ENCODE results near the gene PCAT6. TPM values are rescaled to one million over a fixed set of nuclear protein-coding genes. Genes with fewer than 3 reads are reported as not detected.
A peak's percentile ranks its signal among the peaks of the same experiment; 100 is the strongest.

The PCAT6 gene
- total and polyA plus RNA-seq, 2 of the 8 experiments (the other 6 are each of a cell fraction or from before 2014, with no cell fraction given) = 4.6 to 14.7 TPM

DNA sequence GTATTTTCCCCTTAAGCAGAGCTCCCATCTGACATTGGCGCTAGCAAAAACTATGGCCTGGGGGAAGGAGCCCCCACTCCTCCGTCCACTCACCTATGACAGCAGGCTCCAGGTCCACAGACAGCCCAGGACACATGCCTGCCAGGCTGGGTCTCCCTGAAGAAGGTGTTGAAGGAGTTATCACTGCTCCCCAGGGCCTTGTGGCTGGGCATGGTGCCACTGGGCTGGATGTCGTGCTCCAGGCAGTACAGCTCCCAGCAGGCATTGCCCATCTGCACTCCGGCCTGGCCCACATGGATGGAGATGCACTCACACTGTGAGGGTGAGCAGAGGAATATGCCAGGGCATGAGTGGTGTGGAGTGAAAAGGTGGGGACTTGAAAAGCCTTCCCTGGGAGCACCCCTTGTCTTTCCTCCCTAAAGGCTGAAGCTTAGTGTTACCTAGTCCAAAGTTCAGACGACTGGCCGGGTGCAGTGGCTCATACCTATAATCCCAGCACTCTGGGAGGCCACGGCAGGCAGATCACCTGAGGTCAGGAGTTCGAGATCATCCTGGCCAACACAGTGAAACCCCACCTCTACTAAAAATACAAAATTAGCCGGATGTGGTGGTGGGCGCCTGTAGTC lies 48.1 kb downstream of the PCAT6 start:
- H3K36me3 ChIP-seq (ENCODE audit: control insufficient read depth in 2 of 4, insufficient read depth in 4 of 4, low read length in 3 of 4) = peaks cover 18 to 39% (median 33%) of the 10 kb centered on the region in 4 experiments
- CTCF ChIA-PET (ENCODE audit: partially characterized antibody) = interaction anchor here (0.7 to 2.1 kb wide), 7 partner anchors 10 to 484 kb away, joined by 3 to 10 read pairs (median 3); no protein-coding TSS in a partner anchor
- no peaks in the 10 kb centered on the region for H3K27me3 ChIP-seq (replicated peaks in 1 of 4; ENCODE audit: control insufficient read depth in 3 of 4, extremely low read depth in 1 of 4, insufficient read depth in 3 of 4, low read length in 3 of 4)
- H4K20me1 ChIP-seq (replicated peaks in 1 of 2; ENCODE audit: control insufficient read depth in 1 of 2, insufficient read depth in 2 of 2, low read length in 2 of 2) = peaks cover 1 to 8% of the 10 kb centered on the region in 2 experiments
- no peak overlapping the region for H2BK20ac ChIP-seq (ENCODE audit: low read length)
- no peak overlapping the region for H3K4me2 ChIP-seq (ENCODE audit: insufficient read depth in 1 of 2, low read depth in 2 of 2, low read length in 2 of 2)
- no peak overlapping the region for H3K18ac ChIP-seq (ENCODE audit: extremely low read depth, low read length)
- peaks cover 0 to 8% (median 3%) of the 10 kb centered on the region in 4 experiments; a peak in 3 of 7 replicates for H3K4me1 ChIP-seq (replicated peaks in 1 of 4; ENCODE audit: control insufficient read depth in 3 of 4, insufficient read depth in 4 of 4, low read length in 3 of 4)
- DNase-seq (ENCODE audit: low read depth in 1 of 2, low spot score in 2 of 2) = no peak
- 0 out of 2 replicates have a peak, but pooled peaks cover 2% of the 10 kb centered on the region for H3K23me2 ChIP-seq (ENCODE audit: low read depth, low read length)
- no peak overlapping the region for H3K56ac ChIP-seq (replicated peaks; ENCODE audit: insufficient read length, low read depth, low read length)
- H3K79me2 ChIP-seq (ENCODE audit: control insufficient read depth in 1 of 2, insufficient read depth in 2 of 2, low read length in 2 of 2) = peaks cover 3 to 25% of the 10 kb centered on the region in 2 experiments; a peak in 3 of 4 replicates
- 91% methylated on average over 10 of the region's 10 CpGs; no CpG with 5 or more reads in 1 of the 2 experiments for WGBS, 2 experiments (ENCODE audit: extremely low coverage in 1 of 2, insufficient coverage in 1 of 2, insufficient read length in 1 of 2, insufficient replicate concordance in 2 of 2, low coverage in 1 of 2, low lambda C conversion rate in 2 of 2, missing lambda C conversion rate in 1 of 2)
- H2BK5ac ChIP-seq (ENCODE audit: low read depth, low read length) = peak overlapping the region; percentile 40; the same call in 1 of the 2 replicates
- H2BK15ac ChIP-seq (ENCODE audit: low read length) = no peak overlapping the region
- 0 out of 3 replicates have a peak, but pooled peaks of 1 of the 2 experiments have one; percentile 3 for TF ChIP-seq POLR2A (IDR thresholded peaks at IDR 0.05; ENCODE audit: control extremely low read depth in 1 of 2, low read depth in 2 of 2, low read length in 2 of 2)
- no peak for TF ChIP-seq RNF2 (IDR thresholded peaks at IDR 0.05; ENCODE audit: borderline replicate concordance, low read depth, low read length, missing control alignments, poor library complexity, severe bottlenecking)
- H3K27ac ChIP-seq (ENCODE audit: low read depth, low read length) = no peak overlapping the region
- H4K5ac ChIP-seq (ENCODE audit: insufficient read length, low read depth, low read length) = no peak overlapping the region
- POLR2A ChIA-PET (ENCODE audit: partially characterized antibody) = interaction anchor here (0.6 to 9.2 kb wide), 11 partner anchors 7 to 148 kb away, joined by 3 to 81 read pairs (median 3); partner anchors contain the start of genes KDM5B, PCAT6, RABIF and TMEM183A
- no peak overlapping the region for H4K8ac ChIP-seq (ENCODE audit: extremely low read depth, insufficient read depth, low read length)
- H3K4me3 ChIP-seq (ENCODE audit: extremely low read depth in 1 of 4, insufficient read depth in 2 of 4, low read depth in 3 of 4, low read length in 4 of 4) = no peak overlapping the region
- H3K4ac ChIP-seq (replicated peaks; ENCODE audit: insufficient read length, low read depth, low read length) = no peak overlapping the region
- H2AFZ ChIP-seq (ENCODE audit: low read length) = no peak overlapping the region
- no peak overlapping the region for H4K91ac ChIP-seq (replicated peaks; ENCODE audit: insufficient read length, low read length)
- no peak overlapping the region for H3K23ac ChIP-seq (ENCODE audit: insufficient read length)
- H3K9me3 ChIP-seq (ENCODE audit: insufficient read depth in 2 of 2, low read depth in 1 of 2, low read length in 1 of 2) = no peaks in the 10 kb centered on the region
- H2BK120ac ChIP-seq (replicated peaks; ENCODE audit: low read depth, low read length) = no peak overlapping the region
- FAIRE-seq = no peak
- H3K14ac ChIP-seq (ENCODE audit: insufficient read length) = no peak overlapping the region
- no peak overlapping the region for H2BK12ac ChIP-seq (ENCODE audit: low read depth, low read length)
- no peak overlapping the region for H3K9ac ChIP-seq (replicated peaks in 1 of 4; ENCODE audit: extremely low read depth in 1 of 4, low read depth in 3 of 4, low read length in 3 of 4)
- no peak overlapping the region for H2AK5ac ChIP-seq (ENCODE audit: low read depth, low read length)
- H3K79me1 ChIP-seq (ENCODE audit: low read depth, low read length) = peaks cover 19% of the 10 kb centered on the region
